HG02763 (cell line): ENCODE measurements around the gene IGLL5.

ENCODE experiments used
- ATAC-seq: cut with Tn5 transposase; IDR thresholded peaks from one replicate; pipeline ENCODE4 v1.9.1; 2021; ENCODE audit warnings: mild to moderate bottlenecking, moderate library complexity; ENCODE audit not compliant: unreplicated experiment

Gene IGLL5

DNA sequence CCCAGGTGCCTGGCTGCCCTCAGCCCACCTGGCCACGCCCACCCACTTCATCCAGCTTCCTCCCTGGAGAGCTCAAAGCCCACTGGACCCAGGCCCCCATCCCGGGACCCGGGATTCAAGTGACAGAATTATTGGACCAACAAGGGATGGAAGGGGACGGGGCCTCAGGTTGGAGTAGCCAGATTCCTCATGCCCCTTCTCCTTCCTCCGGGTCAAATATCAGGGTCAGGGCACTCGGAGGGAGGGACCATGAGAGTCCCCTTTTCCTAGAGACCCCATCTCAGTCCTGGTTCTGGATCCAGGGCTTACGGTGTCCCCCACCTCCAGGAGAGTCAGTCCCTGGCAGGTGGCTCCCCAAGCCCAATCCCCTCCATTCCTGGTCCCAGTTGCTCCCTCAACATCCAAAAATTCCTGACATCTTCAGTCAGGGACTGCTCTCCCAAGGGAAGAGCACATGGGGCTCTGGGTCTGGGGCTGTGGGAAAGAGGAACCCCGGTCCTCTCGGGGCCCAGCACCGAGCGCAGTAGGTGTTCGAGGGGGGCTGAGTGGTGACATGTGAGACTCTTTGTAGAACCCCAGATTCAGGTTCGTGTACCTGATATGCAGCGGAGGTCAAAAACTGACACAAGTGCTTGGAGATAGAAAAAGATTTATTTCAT lies 37.7 kb downstream of the IGLL5 start:
- ATAC-seq, result no peak

DNA sequence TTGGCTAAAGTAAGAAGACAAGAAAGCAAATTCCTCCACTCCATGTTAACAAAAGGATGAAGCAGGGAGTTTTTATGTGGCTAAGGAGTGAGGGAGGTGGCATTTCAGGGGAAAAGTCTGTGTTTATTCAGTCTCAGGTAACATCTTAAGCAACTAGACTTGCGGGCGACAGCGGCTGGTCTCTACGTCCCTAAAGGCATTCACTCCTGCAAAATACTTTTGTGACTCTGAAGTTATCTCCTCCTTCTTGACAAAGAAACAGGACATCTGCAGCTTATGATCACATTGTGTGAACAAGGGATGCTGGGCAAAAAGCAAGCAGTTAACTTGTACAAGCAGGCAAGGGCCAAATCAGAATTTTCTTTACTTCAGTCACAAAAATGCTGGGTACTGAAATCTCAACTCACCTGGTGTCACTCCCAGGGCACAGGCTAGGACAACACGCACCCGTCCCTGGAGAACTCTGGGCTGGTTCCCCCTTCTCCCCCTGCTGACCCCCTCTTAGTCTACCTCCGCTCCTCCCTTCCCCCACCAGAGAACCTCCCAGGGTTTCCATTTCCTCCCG lies 38.3 kb downstream of the IGLL5 start:
- no peak for ATAC-seq

DNA sequence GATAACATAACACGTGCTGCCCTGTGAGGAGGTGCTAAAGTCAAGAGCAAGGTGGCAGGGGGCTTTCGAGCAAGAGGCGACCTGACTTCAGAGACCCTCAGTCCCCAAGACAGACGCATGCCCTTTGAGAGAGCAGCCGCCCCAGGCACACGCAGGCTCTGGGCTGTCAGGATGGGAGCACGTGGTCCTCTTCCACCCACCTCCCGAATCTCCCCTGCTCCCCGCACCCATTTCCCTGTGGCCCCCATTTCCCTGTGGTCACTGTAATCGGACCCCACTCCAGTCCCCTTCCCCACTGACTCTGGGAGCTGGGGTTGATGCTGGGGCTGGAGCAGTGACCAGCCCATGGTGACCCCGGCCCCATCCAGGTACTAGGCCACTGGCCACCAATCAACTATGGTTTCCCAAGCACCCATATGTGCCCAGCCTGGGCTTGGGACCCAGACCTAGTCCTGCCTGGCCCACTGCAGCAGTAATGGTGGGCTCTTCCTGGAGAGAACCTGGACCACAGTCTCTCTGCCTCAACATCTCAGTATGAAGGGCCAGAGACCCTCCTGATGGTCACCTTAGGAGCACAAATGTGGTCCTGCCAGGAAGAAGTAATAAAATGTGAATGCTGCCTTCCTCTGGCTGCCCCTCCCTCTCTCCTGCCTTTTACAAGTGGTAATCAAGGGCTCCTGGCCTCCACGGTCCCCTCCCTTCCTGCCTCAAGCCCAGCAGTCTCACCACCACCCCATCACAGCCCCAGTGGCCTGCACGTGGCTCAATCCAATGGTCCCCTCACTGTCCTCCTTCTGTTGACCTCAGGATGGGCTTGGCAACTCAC lies 39.0 kb downstream of the IGLL5 start:
- no peak for ATAC-seq

DNA sequence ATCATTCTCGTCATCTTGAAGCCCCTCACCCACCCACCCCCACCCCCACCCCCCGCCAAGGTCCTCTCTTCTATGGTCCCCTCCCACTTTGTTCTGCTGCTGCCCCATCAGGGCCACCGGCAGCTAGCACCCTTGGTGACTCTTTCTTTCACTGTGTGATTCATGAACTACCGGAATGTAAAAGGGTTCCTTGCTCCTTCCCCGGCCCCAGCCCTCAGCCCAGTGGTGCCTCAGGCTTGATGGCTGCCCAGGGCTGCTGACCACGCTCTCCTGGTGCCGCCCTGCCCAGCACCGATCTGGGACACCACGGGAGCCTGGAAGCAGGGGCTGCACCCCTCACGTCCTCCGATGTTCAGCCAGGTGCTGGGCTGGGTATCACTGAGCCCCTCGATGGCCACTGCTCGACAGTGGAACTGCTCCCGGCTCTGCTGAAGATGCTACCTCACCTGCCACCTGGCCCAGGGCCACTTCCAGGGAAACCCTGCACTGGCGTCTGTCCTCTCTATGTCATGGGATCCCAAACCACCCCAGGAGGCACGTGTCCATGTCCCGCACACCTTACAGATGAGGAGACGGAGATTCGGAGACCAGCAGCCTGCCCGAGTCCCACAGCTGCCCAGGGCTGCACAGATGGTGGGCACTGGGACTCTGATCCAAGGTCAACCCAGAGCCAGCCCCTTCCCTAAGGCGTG lies 39.7 kb downstream of the IGLL5 start:
- ATAC-seq, result no peak

DNA sequence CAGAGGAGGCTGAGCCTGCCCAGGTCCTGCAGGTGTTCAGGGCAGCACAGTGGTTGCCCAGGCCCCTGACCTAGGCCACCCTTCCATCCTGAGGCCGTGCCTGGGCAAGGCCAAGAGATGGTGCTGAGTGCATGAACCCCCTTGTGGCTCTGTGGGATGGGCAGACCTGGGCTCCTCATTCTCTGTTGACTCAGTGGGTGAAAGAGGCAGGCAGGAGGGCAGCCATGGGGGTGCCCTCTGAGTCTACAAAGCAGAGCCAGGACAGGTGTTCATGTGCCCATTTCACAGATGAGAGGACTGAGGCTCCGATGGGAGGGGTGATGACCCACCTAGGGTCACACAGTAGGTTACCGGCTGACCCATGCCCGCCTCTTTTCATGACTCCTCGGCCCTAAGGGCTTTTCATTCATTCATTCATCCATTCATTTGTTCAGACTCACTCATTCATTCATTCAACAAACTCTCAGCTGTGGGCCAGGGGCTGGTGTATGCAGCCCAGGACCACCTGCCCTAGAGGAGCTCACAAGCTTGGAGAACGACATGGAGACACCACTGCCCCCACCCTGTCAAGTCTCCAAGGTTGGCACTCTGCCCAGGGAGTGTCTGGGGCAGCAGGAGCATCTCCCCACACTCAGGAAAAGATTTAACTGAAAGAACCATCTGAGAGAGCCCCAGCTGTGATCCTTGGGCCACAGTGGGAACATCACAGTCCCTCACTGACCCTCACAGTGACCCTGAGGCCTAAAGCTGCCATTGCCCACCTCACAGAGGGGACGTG lies 40.5 kb downstream of the IGLL5 start:
- no peak for ATAC-seq

DNA sequence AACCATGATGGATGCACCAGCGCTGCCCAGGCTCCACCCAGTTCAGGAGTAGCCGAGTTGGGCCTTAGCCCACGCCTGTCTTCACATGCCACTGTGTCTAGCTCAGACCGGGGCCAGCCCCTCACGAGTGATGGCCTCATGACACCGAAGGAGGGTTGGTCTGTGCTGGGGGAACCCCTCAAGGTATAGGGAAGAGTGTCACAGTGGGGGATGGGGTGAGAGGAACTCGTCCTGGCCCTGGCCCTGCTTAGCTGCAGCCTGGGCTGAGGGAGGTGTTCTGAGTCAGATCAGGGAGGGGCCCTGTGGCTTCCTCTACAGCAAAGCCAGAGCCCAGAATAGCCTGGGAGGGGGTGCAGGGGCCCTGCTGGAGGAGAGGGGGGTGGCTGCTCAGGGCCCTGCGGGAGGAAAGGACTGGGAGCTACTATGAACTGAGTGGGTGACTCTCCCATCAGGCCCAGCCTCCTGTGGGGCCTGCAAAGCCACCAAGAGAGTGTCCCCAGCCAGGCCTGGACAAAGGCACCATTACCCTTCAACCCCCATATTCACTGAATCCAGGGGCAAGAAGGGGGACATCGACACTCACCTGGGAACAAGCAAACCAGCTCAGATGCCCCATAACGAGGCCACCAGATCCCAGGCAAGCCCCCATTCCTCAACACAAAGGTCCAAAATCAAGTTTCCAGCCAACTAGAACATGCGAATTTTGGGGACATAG lies 41.2 kb downstream of the IGLL5 start:
- ATAC-seq, result peak; percentile 82

DNA sequence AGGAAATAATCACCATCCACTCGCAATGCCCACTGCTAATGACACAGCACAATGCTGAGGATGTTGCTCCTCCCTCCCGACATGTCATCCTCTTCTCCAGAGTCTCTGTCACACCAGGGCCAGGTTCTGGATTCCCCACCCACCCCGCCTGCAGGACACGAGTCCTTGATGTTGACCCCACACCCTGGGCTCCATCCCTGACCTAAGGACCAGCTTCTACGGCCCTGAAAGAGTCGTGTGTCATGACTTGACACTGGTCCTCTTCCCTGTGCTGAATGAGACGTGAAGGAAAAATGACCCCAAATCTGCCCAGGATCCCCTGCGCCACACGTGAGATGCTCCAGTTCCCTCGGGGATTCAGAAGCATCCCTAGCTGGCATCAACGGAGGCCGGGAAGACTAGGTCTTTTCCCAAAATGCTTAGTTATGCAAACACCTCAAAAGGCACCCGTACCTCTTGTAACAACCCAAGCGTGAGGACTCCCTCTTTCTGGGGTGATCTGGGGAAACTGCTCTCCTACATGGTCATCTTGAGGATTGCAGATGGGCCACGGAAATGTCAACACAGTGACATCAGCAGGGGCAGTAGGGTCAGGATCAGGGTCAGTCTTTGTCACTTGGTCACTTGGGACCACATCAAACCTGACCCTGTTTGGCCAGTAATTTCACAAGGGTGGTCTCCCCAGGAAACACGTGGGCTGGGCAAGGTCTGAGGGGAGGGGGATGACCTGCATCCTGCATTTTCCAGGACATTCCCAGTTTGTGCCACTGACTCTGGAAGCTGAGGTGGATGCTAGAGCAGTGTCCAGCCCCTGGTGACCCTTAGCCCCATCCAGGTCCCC lies 42.0 kb downstream of the IGLL5 start:
- ATAC-seq, result no peak

DNA sequence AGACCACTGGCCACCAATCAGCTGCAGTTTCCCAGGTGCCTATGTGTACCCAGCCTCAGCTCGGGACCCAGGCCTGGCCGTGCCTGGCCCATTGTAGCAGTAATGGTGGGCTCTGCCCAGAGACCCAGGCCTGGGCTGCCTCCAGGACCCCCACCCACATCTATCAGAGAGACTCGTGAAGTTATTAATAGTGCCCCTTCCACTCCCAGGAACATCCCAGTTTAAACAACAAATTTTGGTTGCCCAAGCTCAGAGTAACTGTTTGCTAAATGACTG lies 42.5 kb downstream of the IGLL5 start:
- ATAC-seq, result no peak

DNA sequence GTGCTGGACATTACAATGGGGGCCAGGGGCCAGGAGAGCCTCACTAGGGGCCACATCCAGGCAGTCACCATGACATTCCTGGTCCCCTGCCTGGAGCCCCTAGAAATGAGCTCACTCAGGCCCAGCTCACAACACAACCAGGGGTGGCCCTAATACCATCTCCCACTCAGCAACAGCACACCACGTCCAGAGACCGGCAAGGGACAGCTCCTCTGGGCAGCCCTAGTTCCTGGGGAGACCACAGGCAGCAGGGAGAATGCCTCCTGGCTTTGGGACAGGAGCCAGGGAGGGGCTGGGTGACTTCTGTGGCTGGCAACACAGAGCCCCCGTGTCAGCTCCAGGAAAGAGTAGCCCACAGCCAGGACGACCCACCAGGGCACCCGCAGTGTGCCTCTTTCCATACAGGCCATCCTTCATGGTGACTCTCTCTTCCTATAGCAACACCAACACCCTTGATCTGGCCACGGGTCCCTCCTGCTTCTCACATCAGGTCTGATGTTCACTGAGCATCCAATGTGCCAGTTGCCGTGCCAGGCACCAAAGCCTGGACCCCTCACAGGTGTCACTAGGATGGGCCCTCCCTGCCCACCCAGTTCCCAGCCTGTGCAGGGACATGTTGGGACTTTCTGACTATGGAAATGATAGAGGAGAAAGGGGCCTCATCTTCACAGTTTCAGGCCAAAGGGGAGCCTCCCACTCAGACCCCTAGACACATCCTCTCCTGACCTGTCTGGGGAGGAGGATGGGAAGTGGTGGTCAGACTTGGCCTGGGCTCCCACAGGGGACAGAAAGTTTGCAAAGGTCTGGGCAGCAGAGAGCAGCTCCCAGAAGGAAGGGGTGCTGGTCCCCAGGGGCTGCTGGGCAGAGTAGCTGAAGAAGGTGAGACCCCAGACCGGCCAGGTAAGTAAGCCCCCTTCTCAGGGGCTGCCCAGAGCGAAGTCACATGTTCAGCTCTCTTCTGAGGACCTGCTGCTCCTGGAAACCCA lies 43.2 kb downstream of the IGLL5 start:
- no peak for ATAC-seq

DNA sequence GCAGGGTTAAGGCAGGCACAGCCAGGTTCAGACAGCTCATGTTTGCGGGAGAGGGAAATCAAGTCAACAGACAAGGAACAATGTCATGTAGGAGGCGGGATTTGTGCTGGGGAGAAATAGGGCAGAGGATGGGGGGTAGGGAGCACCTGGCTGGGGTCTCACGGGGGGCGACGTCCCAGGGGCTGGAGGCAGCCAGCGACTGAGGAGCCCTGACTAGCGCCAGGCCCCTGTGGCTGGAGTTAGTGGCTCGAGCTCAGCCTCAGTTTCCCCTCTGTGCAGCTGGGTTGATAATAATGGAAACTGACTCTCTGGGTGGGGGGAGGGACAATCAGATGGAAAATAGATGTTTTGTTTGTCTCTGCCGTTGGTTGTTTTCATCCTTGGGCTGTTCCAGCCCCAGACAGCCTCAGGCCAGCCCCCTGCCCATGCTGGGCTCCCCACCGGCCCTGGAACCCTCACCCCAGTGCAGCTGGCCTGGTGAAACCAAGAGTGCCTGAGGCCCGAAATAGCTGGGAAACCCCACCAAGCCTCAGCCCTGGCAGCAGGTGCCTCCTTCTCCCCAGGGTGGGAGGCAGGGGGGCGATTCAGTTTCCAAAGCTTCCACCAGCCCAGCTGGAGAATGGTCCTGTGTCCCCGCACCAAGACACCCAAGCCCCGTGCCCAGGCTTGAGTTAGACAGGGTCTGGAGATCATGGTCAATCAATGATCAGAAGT lies 44.1 kb downstream of the IGLL5 start:
- ATAC-seq, result no peak

DNA sequence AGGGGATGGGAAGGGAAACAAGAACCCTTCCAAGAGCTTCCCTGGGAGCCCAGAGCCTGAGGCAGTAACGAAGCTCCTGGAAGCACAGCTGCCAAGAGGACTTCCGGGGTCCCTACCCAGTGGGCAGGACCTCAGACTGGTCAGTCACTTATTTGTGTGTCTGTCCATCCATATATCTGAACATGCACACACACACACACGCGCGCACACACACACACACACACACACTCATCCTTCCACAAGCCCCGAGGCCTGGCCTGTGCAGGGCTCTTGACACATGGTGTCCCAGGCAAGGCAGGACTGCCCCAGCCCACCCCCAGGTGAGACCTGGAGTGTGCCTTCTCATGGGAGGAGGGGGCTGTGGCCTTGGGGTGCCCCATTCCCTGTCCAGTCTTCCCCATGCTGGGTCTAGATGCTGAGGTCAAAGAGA lies 44.9 kb downstream of the IGLL5 start:
- ATAC-seq, result no peak

DNA sequence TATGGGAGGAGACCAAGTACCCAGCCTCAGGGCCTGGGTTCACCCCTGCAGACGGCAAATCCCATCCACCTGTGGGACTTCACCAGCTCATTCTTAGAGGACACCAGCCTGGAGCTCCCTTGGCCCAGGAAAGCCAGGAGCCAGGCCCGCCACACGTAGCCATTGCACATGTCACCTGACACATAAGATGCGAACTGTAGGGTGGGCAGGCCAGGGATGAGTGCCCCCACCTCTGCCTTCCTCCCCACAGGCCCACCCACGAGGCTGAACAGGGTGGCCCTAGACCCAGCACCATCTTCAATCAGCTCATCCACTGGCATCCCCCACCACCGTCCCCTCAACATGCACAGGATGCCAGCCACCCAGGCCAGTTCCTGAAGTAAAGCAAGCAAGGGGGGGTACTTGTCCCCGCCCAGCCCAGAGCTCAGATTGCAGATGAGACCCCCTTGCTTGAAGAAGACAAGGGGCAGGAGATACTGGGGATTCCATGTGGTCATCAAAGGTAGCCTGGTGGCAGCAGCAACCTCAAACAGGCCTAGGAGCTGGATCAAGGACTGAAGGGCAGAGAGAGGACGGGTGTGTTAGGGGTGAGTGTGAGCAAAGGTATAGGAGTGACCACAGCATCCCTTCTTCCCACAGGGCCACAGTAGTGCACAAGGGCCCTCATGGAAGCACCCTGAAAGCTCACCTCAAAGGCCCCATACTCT lies 45.6 kb downstream of the IGLL5 start:
- ATAC-seq, result no peak

DNA sequence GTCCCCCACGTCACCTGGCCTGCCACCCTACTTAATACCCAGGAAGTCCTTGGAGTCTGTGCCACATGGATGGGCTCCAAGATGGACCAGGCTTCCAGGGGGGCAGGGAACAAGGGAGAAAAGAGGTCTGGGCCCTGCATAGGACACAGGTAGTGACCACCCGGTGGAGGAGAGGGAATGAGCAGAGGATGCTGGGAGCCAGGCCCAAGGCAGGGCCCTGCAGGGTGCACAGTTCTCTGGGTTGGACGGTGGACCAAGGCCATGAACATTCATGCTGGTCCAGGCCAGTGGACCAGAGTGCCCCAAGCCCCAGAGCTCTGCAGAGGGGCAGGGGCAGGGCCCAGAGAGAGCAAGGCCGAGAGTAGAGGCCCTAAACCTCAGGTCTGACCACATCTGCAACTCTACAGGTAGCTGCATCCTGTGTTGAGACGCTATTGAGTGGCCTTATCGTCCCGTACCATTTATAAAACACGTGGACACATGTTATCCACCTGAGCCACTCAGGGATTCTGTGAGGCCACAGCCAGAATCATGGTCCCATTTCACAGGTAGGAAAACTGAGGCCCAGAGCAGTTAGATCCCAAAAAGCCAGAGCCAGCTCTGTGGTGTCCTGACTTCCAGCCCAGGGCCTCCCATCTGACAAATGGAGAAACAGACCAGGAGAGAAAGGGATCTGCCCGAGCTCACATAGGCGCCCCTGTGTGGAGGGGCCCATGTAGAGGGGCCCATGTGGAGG lies 46.4 kb downstream of the IGLL5 start:
- ATAC-seq, result no peak

DNA sequence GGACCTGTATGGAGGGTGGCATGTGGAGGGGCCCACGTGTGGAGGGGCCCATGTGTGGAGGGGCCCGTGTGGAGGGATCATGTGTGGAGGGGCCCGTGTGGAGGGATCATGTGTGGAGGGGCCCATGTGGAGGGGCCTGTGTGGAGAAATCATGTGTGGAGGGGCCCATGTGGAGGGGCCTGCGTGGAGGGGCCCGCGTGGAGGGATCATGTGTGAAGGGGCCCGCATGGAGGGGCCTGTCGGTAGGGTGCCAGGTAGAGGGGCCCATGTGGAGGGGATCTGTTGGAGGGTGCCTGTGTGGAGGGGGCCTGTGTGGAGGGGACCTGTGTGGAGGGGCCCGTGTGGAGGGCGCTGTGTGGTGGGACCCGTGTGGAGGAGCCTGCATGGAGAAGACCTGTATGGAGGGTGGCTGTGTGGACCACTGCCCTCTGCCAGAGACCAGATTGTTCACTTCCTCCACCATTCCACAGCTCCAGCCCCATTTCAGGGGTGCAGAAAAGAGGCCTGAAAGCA lies 47.0 kb downstream of the IGLL5 start:
- no peak for ATAC-seq

DNA sequence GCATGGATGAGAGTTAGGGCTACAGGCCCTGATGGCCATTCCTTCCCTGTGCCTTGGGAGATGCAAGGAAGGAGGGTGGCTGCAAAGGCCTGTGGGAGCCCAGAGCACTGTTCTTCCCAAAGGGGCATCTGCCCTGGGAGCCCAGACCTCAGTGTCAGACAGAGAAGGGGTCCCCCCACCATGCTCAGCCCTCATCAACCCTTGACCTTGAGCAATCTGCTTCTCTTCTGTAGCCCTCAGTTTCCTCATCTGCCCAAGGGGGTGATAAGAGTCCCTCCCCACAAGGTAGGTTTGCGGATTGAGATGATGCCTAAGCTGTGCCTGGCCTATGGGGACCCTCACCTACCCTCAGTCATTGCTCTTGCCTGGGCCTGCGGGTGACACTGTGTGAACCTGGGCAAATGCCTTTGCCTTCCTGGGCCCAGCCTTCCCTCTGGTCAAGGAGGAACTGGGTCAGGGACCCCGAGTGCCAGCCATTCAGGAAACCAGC lies 47.5 kb downstream of the IGLL5 start:
- ATAC-seq, result peak; percentile 18

DNA sequence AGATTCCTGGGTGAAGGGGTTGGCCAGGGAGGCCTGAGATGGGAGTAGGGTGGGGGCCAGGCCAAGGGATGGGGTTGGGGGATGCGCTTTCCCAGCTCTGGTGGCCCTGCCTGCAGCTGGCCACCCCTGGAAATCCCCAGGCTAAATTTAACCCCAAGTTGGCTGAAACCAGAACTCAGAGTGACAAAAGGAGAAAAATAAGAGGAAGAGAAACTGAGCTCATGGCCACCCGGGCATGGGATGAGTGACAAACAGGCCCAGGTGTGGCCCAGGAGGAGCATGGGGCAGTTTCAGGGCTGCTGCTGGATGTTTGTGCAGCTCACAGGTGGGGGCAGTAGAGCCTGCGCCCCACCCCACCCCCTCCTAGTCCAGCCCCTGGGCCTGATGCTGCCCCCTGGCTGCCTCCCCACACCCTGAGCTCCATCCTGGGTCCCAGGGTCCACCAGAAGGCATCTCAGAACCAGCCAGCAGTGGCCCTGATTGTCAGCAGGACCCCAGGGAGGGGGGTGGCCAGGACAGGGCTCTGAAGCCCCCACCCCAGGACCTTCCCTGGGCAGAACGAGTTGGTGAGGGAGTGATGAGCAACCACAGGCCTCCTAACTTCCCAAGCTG lies 48.0 kb downstream of the IGLL5 start:
- ATAC-seq, result peak; percentile 78
